Bronchial epithelial cell (primary cell): Measurements from ENCODE around the gene PECR. TPM values are rescaled to one million over a fixed set of nuclear protein-coding genes. Genes with fewer than 3 reads are reported as not detected.

Experiments used
- DNase-seq: peaks from one replicate; pipeline ENCODE4 v3.0.0-alpha.2; 2010; ENCODE audit warnings: low read depth
- FAIRE-seq: peaks from 2 replicates; lab custom pipeline; 2011; peaks lifted over from hg19 to GRCh38; lab: Jason Lieb, UNC
- H3K27me3 ChIP-seq: 2 replicates; pipeline ENCODE4 v1.5.1; 2011; ENCODE audit warnings: low read length; ENCODE audit not compliant: control insufficient read depth, insufficient read depth
- H3K36me3 ChIP-seq: 2 replicates; pipeline ENCODE4 v1.5.1; 2011; ENCODE audit warnings: low read length; ENCODE audit not compliant: control insufficient read depth, insufficient read depth
- H3K4me3 ChIP-seq: 2 replicates; pipeline ENCODE4 v1.5.1; 2011; ENCODE audit warnings: mild to moderate bottlenecking, low read depth, low read length, control low read depth
- CTCF ChIP-seq: IDR thresholded peaks from 2 replicates; pipeline ENCODE4 v1.5.1; 2011; ENCODE audit warnings: mild to moderate bottlenecking, moderate library complexity, low read length, control low read depth, inconsistent platforms; ENCODE audit not compliant: insufficient read depth, severe bottlenecking
- total RNA-seq: library from RNA; depleted of rRNA; stranded (reverse); fragments of >200 nt; gene quantifications from 2 replicates; pipeline ENCODE4 v1.2.1, GENCODE V29; 2014

Gene PECR
- total RNA-seq, 1 donor from 2014 or later, result 21.3 TPM

GRCh38 chr2:216074380-216074779 lies 7.2 kb downstream of the PECR start:
- H3K27me3 ChIP-seq, result no peaks in the 10 kb centered on the region
- no peak for TF ChIP-seq CTCF
- DNase-seq (no peak), FAIRE-seq (no peak)
- H3K4me3 ChIP-seq, result no peak overlapping the region
- no peaks in the 10 kb centered on the region for H3K36me3 ChIP-seq

- Histone ChIP-seq H3K36me3 (no peaks in the 10 kb centered on the region), H3K4me3 (no peak overlapping the region), H3K27me3 (no peaks in the 10 kb centered on the region)
- FAIRE-seq, result no peak
- DNase-seq, result no peak
- no peak for TF ChIP-seq CTCF
Observed at GRCh38 chr2:216073773-216074172, 7.8 kb downstream of the PECR start.

GRCh38 chr2:216072473-216072872 lies 9.1 kb downstream of the PECR start:
- H3K4me3 ChIP-seq, result no peak overlapping the region
- H3K36me3 ChIP-seq, result no peaks in the 10 kb centered on the region
- FAIRE-seq (no peak), DNase-seq (no peak)
- TF ChIP-seq CTCF, result no peak
- H3K27me3 ChIP-seq, result no peaks in the 10 kb centered on the region

GRCh38 chr2:216071111-216071851 lies 10.3 kb downstream of the PECR start:
- DNase-seq (no peak), FAIRE-seq (no peak)
- TF ChIP-seq CTCF, result no peak
- no peaks in the 10 kb centered on the region for H3K36me3 ChIP-seq
- no peak overlapping the region for H3K4me3 ChIP-seq
- no peaks in the 10 kb centered on the region for H3K27me3 ChIP-seq

GRCh38 chr2:216070195-216070594 lies 11.4 kb downstream of the PECR start:
- Histone ChIP-seq H3K27me3 (no peaks in the 10 kb centered on the region), H3K4me3 (no peak overlapping the region), H3K36me3 (no peaks in the 10 kb centered on the region)
- no peak for TF ChIP-seq CTCF
- no peak for FAIRE-seq
- DNase-seq, result no peak

GRCh38 chr2:216069028-216069427 lies 12.6 kb downstream of the PECR start:
- no peaks in the 10 kb centered on the region for H3K27me3 ChIP-seq
- no peak for DNase-seq
- no peaks in the 10 kb centered on the region for H3K36me3 ChIP-seq
- FAIRE-seq, result no peak
- no peak for TF ChIP-seq CTCF
- H3K4me3 ChIP-seq, result no peak overlapping the region
